ENCODE data around the gene WNT5B.

GRCh38 chr12:1640328-1641234, 11.6 kb downstream of the WNT5B start:
- TF ChIP-seq CTCF (IDR thresholded peaks at IDR 0.05; ENCODE audit: low read depth, low read length): no peak
- no peak for TF ChIP-seq EZH2phosphoT487 (IDR thresholded peaks at IDR 0.05; ENCODE audit: low read depth)

Data from OCI-LY3 (cell line).